GM21515 (cell line): ENCODE measurements around the gene FRYL.

Experiments
- ATAC-seq: cut with Tn5 transposase; IDR thresholded peaks from one replicate; pipeline ENCODE4 v1.9.1; 2021; ENCODE audit not compliant: unreplicated experiment

FRYL gene

DNA sequence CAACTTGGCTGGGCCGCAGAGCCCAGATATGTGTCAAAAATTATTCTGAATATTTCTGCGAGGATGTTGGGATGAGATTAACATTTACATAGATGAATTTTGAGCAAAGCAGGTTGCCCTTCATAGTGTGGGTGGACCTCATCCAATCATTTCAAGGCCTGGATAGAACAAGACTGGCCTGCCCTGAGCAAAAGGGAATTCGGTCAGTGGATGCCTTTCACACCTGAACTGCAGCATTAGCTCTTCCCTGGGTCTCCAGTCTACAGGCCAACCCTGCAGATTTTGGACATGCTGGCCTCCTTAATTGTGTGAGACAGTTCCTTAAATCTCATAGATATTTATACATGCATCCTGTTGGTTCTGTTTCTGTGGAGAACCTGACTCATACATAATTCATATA is 329.3 kb downstream of the FRYL start:
- ATAC-seq = no peak

DNA sequence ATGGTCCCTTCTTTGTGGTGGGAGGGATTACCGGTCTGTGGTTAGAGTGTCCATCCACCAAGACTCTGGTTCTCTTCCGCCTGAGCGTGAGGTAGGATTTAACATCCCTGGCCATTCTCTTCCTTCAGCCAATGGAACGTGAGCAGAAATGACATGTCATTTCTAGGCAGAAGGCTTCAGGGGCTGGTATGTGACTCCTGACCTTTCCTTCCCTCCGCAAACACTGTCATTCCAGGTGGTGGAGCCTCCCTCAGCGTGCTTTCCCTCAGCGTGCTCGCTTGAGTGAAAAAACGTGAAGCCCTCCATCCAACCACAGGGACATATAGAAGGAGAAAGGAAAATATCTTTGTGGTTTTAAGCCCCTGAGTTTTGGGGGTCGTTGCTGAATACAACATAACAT is 330.9 kb downstream of the FRYL start:
- no peak for ATAC-seq
